ENCODE results near the gene GRM1.

GRM1 gene

DNA sequence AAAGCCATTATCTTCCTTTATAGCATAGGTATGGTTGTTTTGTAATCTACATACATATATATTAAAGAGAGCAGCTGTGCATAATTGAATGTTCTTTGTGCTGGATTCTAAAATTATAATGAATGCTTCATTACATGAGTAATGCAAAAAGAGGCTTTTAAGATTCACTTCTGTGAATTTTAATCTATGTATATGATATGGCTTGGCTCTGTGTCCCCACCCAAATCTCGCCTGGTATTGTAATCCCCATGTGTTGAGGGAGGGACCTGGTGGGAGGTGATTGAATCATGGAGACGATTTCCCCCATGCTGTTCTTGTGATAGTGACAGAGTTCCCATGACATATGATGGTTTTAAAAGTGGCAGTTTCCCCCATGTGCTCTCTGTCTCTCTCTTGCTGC lies 255.4 kb downstream of the GRM1 start:
- no peak overlapping the region for H3K27ac ChIP-seq
- TF ChIP-seq ZFX (IDR thresholded peaks at IDR 0.05) = no peak
- TF ChIP-seq, protein P1, sequence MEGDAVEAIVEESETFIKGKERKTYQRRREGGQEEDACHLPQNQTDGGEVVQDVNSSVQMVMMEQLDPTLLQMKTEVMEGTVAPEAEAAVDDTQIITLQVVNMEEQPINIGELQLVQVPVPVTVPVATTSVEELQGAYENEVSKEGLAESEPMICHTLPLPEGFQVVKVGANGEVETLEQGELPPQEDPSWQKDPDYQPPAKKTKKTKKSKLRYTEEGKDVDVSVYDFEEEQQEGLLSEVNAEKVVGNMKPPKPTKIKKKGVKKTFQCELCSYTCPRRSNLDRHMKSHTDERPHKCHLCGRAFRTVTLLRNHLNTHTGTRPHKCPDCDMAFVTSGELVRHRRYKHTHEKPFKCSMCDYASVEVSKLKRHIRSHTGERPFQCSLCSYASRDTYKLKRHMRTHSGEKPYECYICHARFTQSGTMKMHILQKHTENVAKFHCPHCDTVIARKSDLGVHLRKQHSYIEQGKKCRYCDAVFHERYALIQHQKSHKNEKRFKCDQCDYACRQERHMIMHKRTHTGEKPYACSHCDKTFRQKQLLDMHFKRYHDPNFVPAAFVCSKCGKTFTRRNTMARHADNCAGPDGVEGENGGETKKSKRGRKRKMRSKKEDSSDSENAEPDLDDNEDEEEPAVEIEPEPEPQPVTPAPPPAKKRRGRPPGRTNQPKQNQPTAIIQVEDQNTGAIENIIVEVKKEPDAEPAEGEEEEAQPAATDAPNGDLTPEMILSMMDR (conservative IDR thresholded peaks at IDR 0.05) = no peak

DNA sequence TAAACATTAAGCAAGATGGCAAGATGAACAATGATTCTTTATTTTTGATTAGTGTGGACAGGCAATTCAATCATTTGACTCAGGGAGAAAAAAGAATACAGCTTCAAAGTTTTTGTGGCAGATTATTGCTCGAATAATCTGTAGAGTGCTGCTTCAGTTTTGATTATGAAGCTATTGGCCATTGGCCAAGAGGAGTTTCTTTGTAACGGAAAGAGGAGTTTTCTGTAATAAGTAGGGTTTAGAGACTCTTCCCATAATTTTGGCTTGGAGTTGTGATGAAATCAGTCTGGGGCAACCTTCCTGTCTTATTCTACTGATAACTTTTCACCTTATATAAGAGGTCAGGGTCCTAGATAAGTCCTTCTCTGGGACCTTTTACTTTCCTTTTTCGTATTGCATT lies 258.1 kb downstream of the GRM1 start:
- TF ChIP-seq, protein P1 (conservative IDR thresholded peaks at IDR 0.05) = no peak
- no peak overlapping the region for H3K27ac ChIP-seq

DNA sequence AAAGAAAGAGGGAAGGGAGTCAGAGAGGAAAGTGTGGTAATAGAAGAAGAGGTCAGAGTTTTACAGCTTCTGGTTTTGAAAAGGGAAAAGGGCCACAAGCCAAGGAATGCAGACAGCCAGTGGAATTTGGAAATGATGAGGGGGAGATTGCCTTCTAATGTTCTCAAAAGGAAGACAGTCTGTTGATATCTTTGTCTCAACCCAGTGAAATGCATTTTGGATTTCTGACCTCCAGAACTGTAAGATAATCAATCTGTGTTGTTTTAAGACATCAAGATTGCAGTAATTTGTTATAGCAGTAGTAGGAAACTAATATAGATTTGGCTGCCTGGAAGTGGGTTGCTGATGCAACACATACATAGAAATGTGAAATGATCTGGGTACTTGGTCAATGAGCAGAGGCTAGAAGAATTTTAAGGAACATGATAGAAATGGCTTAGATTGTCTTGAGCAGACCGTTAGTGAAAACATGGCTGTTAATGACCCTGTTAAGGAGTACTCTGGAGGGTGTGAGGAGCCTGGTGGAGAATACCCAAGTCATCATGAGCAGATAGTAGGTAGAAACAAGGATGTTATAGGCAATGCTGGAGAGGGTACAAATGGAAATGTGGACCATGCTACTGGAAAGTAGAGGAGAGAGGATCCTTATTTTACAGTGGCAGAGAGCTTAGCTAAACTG lies 259.0 kb downstream of the GRM1 start:
- TF ChIP-seq ZFX (IDR thresholded peaks at IDR 0.05) = no peak
- TF ChIP-seq, protein P1 (conservative IDR thresholded peaks at IDR 0.05) = no peak

DNA sequence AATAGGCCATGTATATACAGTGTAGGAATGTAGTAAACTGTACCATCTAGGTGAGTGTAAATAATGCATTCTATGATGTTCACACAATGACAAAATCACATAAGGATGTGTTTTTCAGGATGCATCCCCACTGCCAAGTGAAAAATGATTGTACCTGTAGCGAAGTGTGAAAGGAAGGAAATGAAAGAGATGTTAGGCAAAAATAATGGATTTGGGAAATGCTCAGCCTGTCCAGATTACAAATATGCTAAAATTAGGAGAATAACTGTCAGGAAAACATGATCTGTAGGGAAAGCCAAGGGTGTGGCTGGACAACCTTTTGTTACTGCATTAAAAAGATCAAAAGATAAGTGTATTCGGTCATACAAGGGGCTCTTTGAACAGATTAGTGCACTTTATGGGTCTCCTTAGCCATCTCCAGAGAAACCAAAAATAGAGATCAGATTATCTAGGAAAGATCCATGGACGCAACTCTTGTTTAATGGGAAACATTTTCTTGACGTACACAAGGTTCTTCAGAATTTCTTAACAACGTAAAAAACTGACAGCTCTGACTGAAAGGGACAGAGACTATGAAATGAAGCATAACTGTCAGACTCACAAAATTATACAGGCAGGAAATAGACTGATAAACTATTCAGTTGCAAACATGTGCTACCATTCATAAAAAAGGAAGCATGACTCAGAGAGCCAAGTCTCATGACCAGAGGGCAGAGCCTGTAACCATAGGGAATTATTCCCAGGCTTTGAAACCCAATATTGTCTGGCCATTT lies 261.1 kb downstream of the GRM1 start:
- no peak overlapping the region for H3K27ac ChIP-seq
- TF ChIP-seq, protein P1 (conservative IDR thresholded peaks at IDR 0.05) = no peak
- TF ChIP-seq ZFX (IDR thresholded peaks at IDR 0.05) = no peak

More for the DNA sequence above, 259.0 kb downstream of the GRM1 start:
- no peak overlapping the region for H3K27ac ChIP-seq

DNA sequence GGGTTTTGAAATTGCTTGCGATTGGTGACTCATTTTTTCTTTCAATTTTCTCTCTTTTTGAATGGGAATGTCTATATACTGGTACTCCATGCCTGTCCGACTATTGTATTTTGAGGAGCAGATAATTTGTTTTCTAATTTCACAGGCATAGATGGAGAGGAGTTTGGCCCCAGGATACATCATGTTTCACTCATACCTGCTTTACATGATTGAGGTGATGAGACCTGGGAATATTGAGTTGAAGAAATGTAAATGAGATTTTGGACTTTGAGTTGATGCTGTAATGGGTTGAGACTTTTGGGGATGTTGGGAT lies 261.7 kb downstream of the GRM1 start:
- H3K27ac ChIP-seq = no peak overlapping the region
- no peak for TF ChIP-seq ZFX (IDR thresholded peaks at IDR 0.05)
- TF ChIP-seq, protein P1 (conservative IDR thresholded peaks at IDR 0.05) = no peak

DNA sequence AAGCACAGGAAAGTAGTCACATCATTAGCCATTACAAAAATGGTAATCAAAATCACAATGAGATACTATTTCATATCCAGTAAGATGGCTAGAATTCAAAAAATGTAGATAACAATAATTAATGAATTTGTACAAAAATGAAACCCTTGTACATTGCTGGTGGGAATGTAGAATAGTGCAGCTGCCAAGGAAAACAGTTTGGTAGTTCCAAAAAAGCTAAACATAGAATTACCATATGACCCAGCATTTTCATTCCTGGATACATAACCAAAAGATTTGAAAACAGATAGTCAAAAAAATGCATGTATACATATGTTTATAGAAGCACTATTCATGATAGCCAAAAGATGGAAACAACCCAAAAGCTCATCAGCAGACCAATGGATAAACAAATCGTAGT lies 263.6 kb downstream of the GRM1 start:
- TF ChIP-seq ZFX (IDR thresholded peaks at IDR 0.05) = no peak
- TF ChIP-seq, protein P1 (conservative IDR thresholded peaks at IDR 0.05) = no peak
- H3K27ac ChIP-seq = no peak overlapping the region

DNA sequence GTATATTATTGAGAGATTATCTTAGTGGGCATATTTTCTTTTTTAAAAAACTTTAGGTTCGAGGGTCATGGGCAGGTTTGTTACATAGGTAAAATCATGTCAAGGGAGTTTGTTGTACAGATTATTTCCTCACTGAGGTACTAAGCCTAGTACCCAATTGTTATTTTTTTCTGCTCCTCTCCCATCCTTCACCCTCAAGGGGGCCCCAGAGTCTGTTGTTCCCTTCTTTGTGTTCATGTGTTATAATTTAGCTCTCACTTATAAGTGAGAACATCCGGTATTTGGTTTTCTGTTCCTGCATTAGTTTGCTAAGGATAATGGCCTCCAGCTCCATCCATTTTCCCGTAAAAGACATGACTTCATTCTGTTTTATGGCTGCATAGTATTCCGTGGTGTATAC lies 266.8 kb downstream of the GRM1 start:
- TF ChIP-seq, protein P1 (conservative IDR thresholded peaks at IDR 0.05) = no peak
- no peak for TF ChIP-seq ZFX (IDR thresholded peaks at IDR 0.05)
- H3K27ac ChIP-seq = no peak overlapping the region

Data from C4-2B (cell line).